Tibial nerve (tissue), 4 donors: ENCODE data around the gene TBC1D16.
"Not testable (repeated sequence)": the region's sequence is repeated elsewhere in the genome, so short reads cannot be mapped to it uniquely, and the experiment has no call there.

Experiments used
- CTCF ChIP-seq, 5 experiments: fragments of 200-600 bp in 3 of 5; fragments of 450-650 bp in 2 of 5; sonication (generic) in 3 of 5; IDR thresholded peaks; one replicate each; pipeline ENCODE4 v1.5.1; 2016 to 2019; ENCODE audit warnings: antibody characterized with exemption in 5 of 5, mild to moderate bottlenecking in 3 of 5, moderate library complexity in 2 of 5
- EP300 ChIP-seq, 2 donors: sonication (generic); formaldehyde crosslinking; IDR thresholded peaks; one replicate each; pipeline ENCODE4 v1.6.1; 2017; ENCODE audit warnings: antibody characterized with exemption in 2 of 2, mild to moderate bottlenecking in 1 of 2
- POLR2A ChIP-seq, 2 donors: fragments of 450-650 bp; IDR thresholded peaks; one replicate each; pipeline ENCODE4 v1.6.1; 2017; ENCODE audit warnings: antibody characterized with exemption in 2 of 2, mild to moderate bottlenecking in 2 of 2, moderate library complexity in 2 of 2

GRCh38 chr17:79994228-79994569 is 41.5 kb downstream of the TBC1D16 start:
- not testable (repeated sequence) for TF ChIP-seq CTCF, POLR2A, EP300 (IDR thresholded peaks at IDR 0.05)
